ENCODE results near the gene NCKAP5. TPM values are rescaled to one million over a fixed set of nuclear protein-coding genes. Genes with fewer than 3 reads are reported as not detected.

The NCKAP5 gene
- total and polyA plus RNA-seq, 2 experiments from 2014 or later = 2.2 to 5.5 TPM

- Histone ChIP-seq H3K9me3 (ENCODE audit: low read depth) (no peaks in the 10 kb centered on the region), H2AFZ (no peak overlapping the region), H3K79me2 (no peaks in the 10 kb centered on the region), H4K20me1 (ENCODE audit: insufficient read depth, poor library complexity, severe bottlenecking) (no peaks in the 10 kb centered on the region), H3K4me1 (ENCODE audit: insufficient read depth) (no peaks in the 10 kb centered on the region), H3K27me3 (no peaks in the 10 kb centered on the region), H3K4me3 (no peak overlapping the region), H3K4me2 (no peak overlapping the region), H3K27ac (no peak overlapping the region), H3K9me2 (replicated peaks; ENCODE audit: insufficient read depth) (no peaks in the 10 kb centered on the region), H3K36me3 (replicated peaks; ENCODE audit: insufficient read depth, low read depth) (no peaks in the 10 kb centered on the region)
- 88% methylated on average over 5 of the region's 5 CpGs for WGBS (ENCODE audit: low lambda C conversion rate, missing lambda C conversion rate)
- TF ChIP-seq EZH2 (IDR thresholded peaks at IDR 0.05; ENCODE audit: borderline replicate concordance) (no peak), CTCF (IDR thresholded peaks at IDR 0.05; ENCODE audit: poor library complexity) (no peak), EZH2phosphoT487 (IDR thresholded peaks at IDR 0.05; ENCODE audit: low read depth, severe bottlenecking, unreplicated experiment) (no peak)
- no peak for DNase-seq (ENCODE audit: low spot score)
These were observed 676.8 kb downstream of the NCKAP5 start for GRCh38 chr2:132891498-132891897.

GRCh38 chr2:132886574-132886973, 681.7 kb downstream of the NCKAP5 start:
- no peak overlapping the region for H3K27ac ChIP-seq
- H3K79me2 ChIP-seq = no peaks in the 10 kb centered on the region
- no peaks in the 10 kb centered on the region for H3K9me3 ChIP-seq (ENCODE audit: low read depth)
- H3K4me1 ChIP-seq (ENCODE audit: insufficient read depth) = no peaks in the 10 kb centered on the region
- WGBS (ENCODE audit: low lambda C conversion rate, missing lambda C conversion rate) = 97% methylated on average over 2 of the region's 2 CpGs
- no peaks in the 10 kb centered on the region for H3K9me2 ChIP-seq (replicated peaks; ENCODE audit: insufficient read depth)
- DNase-seq (ENCODE audit: low spot score) = no peak
- no peaks in the 10 kb centered on the region for H4K20me1 ChIP-seq (ENCODE audit: insufficient read depth, poor library complexity, severe bottlenecking)
- H2AFZ ChIP-seq = no peak overlapping the region
- H3K36me3 ChIP-seq (replicated peaks; ENCODE audit: insufficient read depth, low read depth) = no peaks in the 10 kb centered on the region
- H3K4me2 ChIP-seq = no peak overlapping the region
- H3K4me3 ChIP-seq = no peak overlapping the region
- TF ChIP-seq EZH2phosphoT487 (IDR thresholded peaks at IDR 0.05; ENCODE audit: low read depth, severe bottlenecking, unreplicated experiment) = no peak
- TF ChIP-seq EZH2 (IDR thresholded peaks at IDR 0.05; ENCODE audit: borderline replicate concordance) = no peak
- no peak for TF ChIP-seq CTCF (IDR thresholded peaks at IDR 0.05; ENCODE audit: poor library complexity)
- no peaks in the 10 kb centered on the region for H3K27me3 ChIP-seq

- Histone ChIP-seq H3K27me3 (no peaks in the 10 kb centered on the region), H3K9me3 (ENCODE audit: low read depth) (no peaks in the 10 kb centered on the region), H3K36me3 (replicated peaks; ENCODE audit: insufficient read depth, low read depth) (no peaks in the 10 kb centered on the region), H3K4me2 (no peak overlapping the region), H3K79me2 (no peaks in the 10 kb centered on the region), H3K9me2 (replicated peaks; ENCODE audit: insufficient read depth) (no peaks in the 10 kb centered on the region), H4K20me1 (ENCODE audit: insufficient read depth, poor library complexity, severe bottlenecking) (no peaks in the 10 kb centered on the region), H3K27ac (no peak overlapping the region), H2AFZ (no peak overlapping the region), H3K4me3 (no peak overlapping the region), H3K4me1 (ENCODE audit: insufficient read depth) (no peaks in the 10 kb centered on the region)
- no peak for TF ChIP-seq CTCF (IDR thresholded peaks at IDR 0.05; ENCODE audit: poor library complexity)
- no peak for TF ChIP-seq EZH2phosphoT487 (IDR thresholded peaks at IDR 0.05; ENCODE audit: low read depth, severe bottlenecking, unreplicated experiment)
- no peak for TF ChIP-seq EZH2 (IDR thresholded peaks at IDR 0.05; ENCODE audit: borderline replicate concordance)
- 42% methylated on average over 6 of the region's 6 CpGs for WGBS (ENCODE audit: low lambda C conversion rate, missing lambda C conversion rate)
- DNase-seq (ENCODE audit: low spot score) = no peak
These were observed 683.6 kb downstream of the NCKAP5 start for GRCh38 chr2:132884705-132885104.

GRCh38 chr2:132884292-132884691, 684.0 kb downstream of the NCKAP5 start:
- no peaks in the 10 kb centered on the region for H3K9me2 ChIP-seq (replicated peaks; ENCODE audit: insufficient read depth)
- no peak for DNase-seq (ENCODE audit: low spot score)
- no peak overlapping the region for H3K27ac ChIP-seq
- H3K79me2 ChIP-seq = no peaks in the 10 kb centered on the region
- no peak overlapping the region for H3K4me3 ChIP-seq
- no peak overlapping the region for H2AFZ ChIP-seq
- H3K9me3 ChIP-seq (ENCODE audit: low read depth) = no peaks in the 10 kb centered on the region
- 74% methylated on average over 4 of the region's 4 CpGs for WGBS (ENCODE audit: low lambda C conversion rate, missing lambda C conversion rate)
- no peaks in the 10 kb centered on the region for H3K36me3 ChIP-seq (replicated peaks; ENCODE audit: insufficient read depth, low read depth)
- H3K27me3 ChIP-seq = no peaks in the 10 kb centered on the region
- no peaks in the 10 kb centered on the region for H3K4me1 ChIP-seq (ENCODE audit: insufficient read depth)
- TF ChIP-seq EZH2 (IDR thresholded peaks at IDR 0.05; ENCODE audit: borderline replicate concordance) (no peak), CTCF (IDR thresholded peaks at IDR 0.05; ENCODE audit: poor library complexity) (no peak), EZH2phosphoT487 (IDR thresholded peaks at IDR 0.05; ENCODE audit: low read depth, severe bottlenecking, unreplicated experiment) (no peak)
- no peak overlapping the region for H3K4me2 ChIP-seq
- H4K20me1 ChIP-seq (ENCODE audit: insufficient read depth, poor library complexity, severe bottlenecking) = no peaks in the 10 kb centered on the region
